ENCODE measurements around the gene C16orf96. TPM values are rescaled to one million over a fixed set of nuclear protein-coding genes. Genes with fewer than 3 reads are reported as not detected.

The C16orf96 gene
- total RNA-seq = under 1 TPM; 0.08 to 0.20 TPM

DNA sequence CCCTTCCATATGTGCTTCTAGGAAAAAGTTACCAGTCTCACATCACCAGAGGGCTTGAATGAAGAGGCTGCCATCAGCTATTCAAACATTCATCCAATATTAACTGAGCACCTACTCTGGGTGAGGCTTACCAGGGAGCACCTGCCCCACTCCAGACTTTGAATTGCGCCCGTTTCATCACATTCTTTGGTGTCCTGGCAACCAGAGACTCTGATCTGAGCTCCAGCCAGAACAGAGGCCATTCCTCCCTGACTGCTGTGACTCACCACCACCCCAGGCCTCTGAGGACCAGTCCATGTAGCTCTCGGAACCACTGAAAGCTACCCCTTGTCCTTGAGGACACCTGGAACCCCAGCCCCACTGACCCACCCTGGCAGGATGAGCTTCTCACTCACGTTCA lies at the start of gene C16orf96:
C16orf96 (plus strand) TSS at position 229 of the 400 bp plus-strand sequence; CDS start at position 379, 150 bp downstream.
- no peaks in the 10 kb centered on the region for H3K27me3 Mint-ChIP-seq
- no peaks in the 10 kb centered on the region for H3K9me3 Mint-ChIP-seq

GRCh38 chr16:4506450-4506849 lies 49.7 kb upstream of the C16orf96 start:
- Mint-ChIP-seq H3K27ac (peak overlapping the region; percentile 90), H3K4me1 (peaks cover 46% of the 10 kb centered on the region), H3K9me3 (no peaks in the 10 kb centered on the region), H3K27me3 (no peaks in the 10 kb centered on the region), H3K4me3 (peak overlapping the region; percentile 50), H3K36me3 (peaks cover 13% of the 10 kb centered on the region)
- peak; percentile 49 for DNase-seq

More for the DNA sequence above, at the start of gene C16orf96:
- H3K4me3 Mint-ChIP-seq = no peak within 1 kb of the TSS
- DNase-seq = no peak
- H3K4me1 Mint-ChIP-seq = no peaks in the 10 kb centered on the region
- H3K27ac Mint-ChIP-seq = no peak within 1 kb of the TSS
- no peaks in the 10 kb centered on the region for H3K36me3 Mint-ChIP-seq

- Mint-ChIP-seq H3K9me3 (no peaks in the 10 kb centered on the region), H3K4me1 (peaks cover 37% of the 10 kb centered on the region), H3K27me3 (no peaks in the 10 kb centered on the region), H3K4me3 (no peak overlapping the region), H3K36me3 (peaks cover 19% of the 10 kb centered on the region), H3K27ac (peak overlapping the region; percentile 46)
- no peak for DNase-seq
These were observed 48.4 kb upstream of the C16orf96 start for GRCh38 chr16:4507588-4508345.

- DNase-seq = no peak
- H3K27ac Mint-ChIP-seq = peak overlapping the region; percentile 34
These were observed 47.3 kb upstream of the C16orf96 start for GRCh38 chr16:4508806-4509205.

GRCh38 chr16:4509420-4509819 lies 46.7 kb upstream of the C16orf96 start:
- peaks cover 30% of the 10 kb centered on the region for H3K4me1 Mint-ChIP-seq
- H3K27ac Mint-ChIP-seq = no peak overlapping the region
- no peaks in the 10 kb centered on the region for H3K9me3 Mint-ChIP-seq
- no peak overlapping the region for H3K4me3 Mint-ChIP-seq
- H3K27me3 Mint-ChIP-seq = no peaks in the 10 kb centered on the region
- H3K36me3 Mint-ChIP-seq = peaks cover 19% of the 10 kb centered on the region
- DNase-seq = no peak

More at GRCh38 chr16:4508806-4509205, 47.3 kb upstream of the C16orf96 start:
- Mint-ChIP-seq H3K36me3 (peaks cover 19% of the 10 kb centered on the region), H3K9me3 (no peaks in the 10 kb centered on the region), H3K4me3 (no peak overlapping the region), H3K4me1 (peaks cover 31% of the 10 kb centered on the region), H3K27me3 (no peaks in the 10 kb centered on the region)

DNA sequence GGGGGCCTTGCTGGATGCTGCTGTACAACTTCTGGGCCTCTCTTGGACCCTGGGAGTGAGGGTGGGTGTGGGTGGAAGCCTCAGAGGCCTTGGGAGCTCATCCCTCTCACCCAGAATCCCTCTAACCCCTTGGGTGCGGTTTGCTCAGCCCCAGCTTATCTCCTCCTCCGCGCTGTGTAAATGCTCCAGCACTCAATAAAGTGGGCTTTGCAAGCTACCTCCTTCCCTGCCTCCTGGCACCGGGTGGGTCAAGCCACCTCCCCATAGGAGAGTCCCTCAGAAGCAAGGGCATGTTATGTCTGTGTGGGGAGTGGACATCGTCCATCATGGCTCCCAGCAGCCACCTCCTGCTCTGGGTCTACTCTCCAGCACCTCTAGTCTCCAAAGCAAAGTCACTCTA lies 46.0 kb upstream of the C16orf96 start:
- Mint-ChIP-seq H3K36me3 (peaks cover 26% of the 10 kb centered on the region), H3K9me3 (no peaks in the 10 kb centered on the region), H3K4me1 (peaks cover 31% of the 10 kb centered on the region), H3K27ac (peak overlapping the region; percentile 75), H3K4me3 (no peak overlapping the region), H3K27me3 (no peaks in the 10 kb centered on the region)
- DNase-seq = no peak

GRCh38 chr16:4510747-4511426 lies 45.3 kb upstream of the C16orf96 start:
- DNase-seq = no peak
- Mint-ChIP-seq H3K27ac (peak overlapping the region; percentile 25), H3K36me3 (peaks cover 30% of the 10 kb centered on the region), H3K9me3 (no peaks in the 10 kb centered on the region), H3K4me1 (peaks cover 31% of the 10 kb centered on the region), H3K4me3 (no peak overlapping the region), H3K27me3 (no peaks in the 10 kb centered on the region)

DNA sequence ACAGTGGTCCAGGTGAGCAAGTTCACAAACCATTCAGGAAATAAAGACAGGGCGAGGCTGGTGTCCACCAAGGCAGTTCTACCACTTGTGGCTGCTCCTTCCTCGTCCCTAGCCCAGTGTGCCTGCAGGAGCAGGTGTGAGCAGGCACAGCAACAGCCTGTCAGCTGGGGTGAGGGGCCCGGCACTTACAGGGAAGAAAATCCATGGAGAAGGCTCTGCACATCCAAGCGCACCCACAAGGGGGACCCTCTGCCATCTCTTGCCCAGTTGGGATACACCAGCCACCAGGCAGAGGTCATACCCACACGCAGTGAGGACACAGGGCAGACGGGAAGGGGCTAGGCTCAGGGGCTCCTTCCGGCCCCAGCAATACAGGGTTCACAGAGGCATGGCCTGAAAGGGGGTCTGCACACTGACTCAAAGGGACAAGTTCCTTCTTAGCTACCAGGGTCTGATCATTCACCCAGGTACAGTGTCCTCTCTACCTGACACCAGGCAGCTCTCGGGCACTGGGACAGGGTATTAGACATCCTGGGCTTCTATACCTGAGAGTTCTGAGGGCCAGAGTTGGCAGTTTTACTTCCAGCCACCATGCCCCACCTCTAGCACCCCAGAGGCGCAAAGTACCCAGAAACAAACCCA lies 44.6 kb upstream of the C16orf96 start:
- Mint-ChIP-seq H3K4me1 (peaks cover 31% of the 10 kb centered on the region), H3K36me3 (peaks cover 30% of the 10 kb centered on the region)

GRCh38 chr16:4512473-4512872 lies 43.7 kb upstream of the C16orf96 start:
- no peak for DNase-seq
- Mint-ChIP-seq H3K4me3 (no peak overlapping the region), H3K4me1 (peaks cover 29% of the 10 kb centered on the region), H3K27me3 (no peaks in the 10 kb centered on the region), H3K27ac (peak overlapping the region; percentile 59), H3K9me3 (no peaks in the 10 kb centered on the region), H3K36me3 (peaks cover 30% of the 10 kb centered on the region)

More for the DNA sequence above, 44.6 kb upstream of the C16orf96 start:
- H3K9me3 Mint-ChIP-seq = no peaks in the 10 kb centered on the region
- no peaks in the 10 kb centered on the region for H3K27me3 Mint-ChIP-seq
- H3K4me3 Mint-ChIP-seq = no peak overlapping the region
- no peak overlapping the region for H3K27ac Mint-ChIP-seq
- no peak for DNase-seq

DNA sequence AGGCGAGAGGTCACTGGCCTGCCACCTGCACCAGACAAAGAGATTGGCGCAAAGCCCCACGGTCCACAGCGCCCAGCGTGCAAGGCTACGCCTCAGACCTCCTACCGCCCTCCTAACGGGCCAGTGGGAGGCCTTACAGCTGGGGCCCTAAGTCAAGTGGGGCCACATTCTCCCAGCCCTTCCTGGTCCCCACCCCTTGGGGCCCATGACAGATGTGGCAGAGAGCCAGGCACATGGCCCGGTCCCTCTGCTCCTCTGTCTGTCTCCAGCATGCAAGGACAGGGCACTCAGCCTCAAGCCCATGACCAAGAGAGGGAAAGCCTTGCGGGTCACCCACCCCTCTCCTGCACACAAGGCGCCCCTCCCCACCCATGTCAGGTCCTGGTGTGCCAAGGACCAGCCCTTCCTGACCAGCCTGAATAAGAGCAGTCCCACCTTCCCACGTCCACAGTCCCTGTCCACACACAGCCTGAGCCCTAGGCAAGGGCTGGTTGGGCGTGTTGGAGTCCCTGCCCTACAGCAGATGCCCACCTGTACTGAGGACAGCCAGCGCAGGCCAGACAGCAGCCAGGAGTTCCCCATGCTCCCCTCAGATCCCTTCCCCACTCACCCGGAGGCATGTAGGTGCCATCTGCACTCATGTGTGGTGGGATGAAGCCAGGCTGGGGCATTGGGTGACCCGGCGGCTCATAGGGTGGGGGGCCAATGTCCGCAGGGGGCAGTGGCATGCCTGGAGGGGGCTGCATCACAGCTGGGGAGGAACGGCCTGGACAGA lies 42.9 kb upstream of the C16orf96 start:
- no peaks in the 10 kb centered on the region for H3K27me3 Mint-ChIP-seq
- no peak for DNase-seq
- no peaks in the 10 kb centered on the region for H3K9me3 Mint-ChIP-seq
- peaks cover 30% of the 10 kb centered on the region for H3K36me3 Mint-ChIP-seq
- no peak overlapping the region for H3K4me3 Mint-ChIP-seq
- H3K4me1 Mint-ChIP-seq = peaks cover 29% of the 10 kb centered on the region
- H3K27ac Mint-ChIP-seq = no peak overlapping the region

DNA sequence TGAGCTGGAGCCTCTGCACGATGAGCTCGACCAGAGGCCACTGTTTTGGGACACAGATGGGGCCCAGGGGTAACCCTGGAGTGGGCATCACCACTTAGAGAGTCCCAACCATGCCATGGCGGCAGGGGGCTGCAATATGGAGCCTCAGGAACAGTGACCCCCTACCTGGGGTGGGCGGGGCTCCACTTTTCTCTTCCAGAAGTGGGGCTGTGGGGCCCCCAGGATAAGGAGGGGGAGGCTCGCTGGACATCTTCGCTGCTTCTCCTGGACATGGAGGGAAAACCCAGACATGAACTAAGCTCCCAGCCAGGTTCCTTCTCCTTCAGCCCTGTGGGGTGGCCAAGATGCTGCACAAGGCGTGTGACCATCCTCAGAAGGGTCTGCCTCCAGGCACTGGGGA lies 42.3 kb upstream of the C16orf96 start:
- no peak for DNase-seq
- H3K4me3 Mint-ChIP-seq = no peak overlapping the region
- H3K36me3 Mint-ChIP-seq = peaks cover 30% of the 10 kb centered on the region
- peak overlapping the region; percentile 91 for H3K27ac Mint-ChIP-seq
- H3K4me1 Mint-ChIP-seq = peaks cover 29% of the 10 kb centered on the region
- H3K27me3 Mint-ChIP-seq = no peaks in the 10 kb centered on the region
- H3K9me3 Mint-ChIP-seq = no peaks in the 10 kb centered on the region

DNA sequence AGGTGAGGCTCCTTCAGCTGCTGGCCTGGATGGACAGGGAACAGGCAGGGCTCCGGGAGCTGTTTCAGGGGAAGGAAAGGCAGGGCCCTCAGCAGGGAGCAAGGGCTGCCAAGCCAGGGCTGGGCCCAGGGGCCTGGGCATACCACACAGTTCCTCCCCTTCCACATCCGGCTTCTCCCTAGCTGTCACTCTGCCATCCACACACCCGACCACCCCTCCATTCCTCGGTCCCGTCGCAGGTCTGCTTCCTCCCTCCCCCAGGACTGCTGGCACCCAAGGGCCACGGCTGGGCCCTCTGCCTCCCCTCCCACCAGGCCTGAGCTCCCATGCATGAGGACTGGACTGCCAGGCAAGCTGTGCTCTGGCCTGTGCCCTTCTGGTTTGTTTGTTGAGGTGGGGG lies 41.5 kb upstream of the C16orf96 start:
- H3K4me3 Mint-ChIP-seq = peak overlapping the region; percentile 55
- peaks cover 29% of the 10 kb centered on the region for H3K4me1 Mint-ChIP-seq
- DNase-seq = no peak
- H3K27me3 Mint-ChIP-seq = no peaks in the 10 kb centered on the region
- H3K36me3 Mint-ChIP-seq = peaks cover 30% of the 10 kb centered on the region
- H3K9me3 Mint-ChIP-seq = no peaks in the 10 kb centered on the region
- H3K27ac Mint-ChIP-seq = peak overlapping the region; percentile 91

DNA sequence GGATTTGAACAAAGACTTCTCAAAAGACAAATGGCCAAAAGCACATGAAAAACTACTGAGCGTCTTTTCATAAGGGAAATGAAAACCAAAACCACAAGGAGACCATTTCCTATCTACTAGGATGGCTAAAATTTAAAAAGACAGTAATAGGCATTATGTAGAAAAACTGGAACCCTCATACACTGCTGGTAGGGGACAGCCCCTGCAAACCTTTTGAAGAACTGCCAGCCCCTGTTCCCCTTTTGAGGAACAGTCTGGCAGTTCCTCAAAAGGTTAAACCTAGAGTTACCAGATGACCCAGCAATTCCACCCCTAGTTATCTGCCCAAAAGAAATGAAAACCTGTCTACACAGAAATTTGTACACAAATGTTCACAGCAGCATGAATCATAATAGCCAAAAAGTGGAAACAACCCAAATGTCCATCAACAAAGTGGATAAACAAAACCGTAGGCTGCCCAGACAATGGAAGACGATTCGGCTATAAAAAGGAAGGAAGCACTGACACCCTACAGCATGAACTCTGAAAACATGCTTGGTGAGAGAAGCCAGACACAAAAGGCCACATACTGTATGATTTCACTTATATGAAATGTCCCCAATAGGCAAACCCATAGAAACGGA lies 40.4 kb upstream of the C16orf96 start:
- H3K36me3 Mint-ChIP-seq = peaks cover 30% of the 10 kb centered on the region
- H3K4me3 Mint-ChIP-seq = peak overlapping the region; percentile 55
- H3K4me1 Mint-ChIP-seq = peaks cover 30% of the 10 kb centered on the region
- no peaks in the 10 kb centered on the region for H3K9me3 Mint-ChIP-seq
- H3K27ac Mint-ChIP-seq = peak overlapping the region; percentile 91
- H3K27me3 Mint-ChIP-seq = no peaks in the 10 kb centered on the region
- no peak for DNase-seq
